IMR-90 (cell line): ENCODE data around the gene BCKDK. TPM values are rescaled to one million over a fixed set of nuclear protein-coding genes. Genes with fewer than 3 reads are reported as not detected.
A peak's percentile ranks its signal among the peaks of the same experiment; 100 is the strongest.

Source experiments
- ATAC-seq: fragments of 200-7000 bp; cut with Tn5 transposase; 2 replicates; pipeline ENCODE4 v1.9.1; 2020; ENCODE audit warnings: low read depth, mild to moderate bottlenecking, moderate library complexity
- BruUV-seq: library from RNA; stranded (reverse); fragments of 400-500 nt; replicated peaks from 2 replicates; lab custom pipeline; 2021; lab: Mats Ljungman, UMichigan
- CTCF ChIA-PET: fragments of 300-600 bp; formaldehyde crosslinking; extraction: SDS; loops from one replicate; lab custom pipeline; 2021; ENCODE audit warnings: antibody characterized with exemption; lab: Yijun Ruan, JAX
- POLR2A ChIA-PET: fragments of 300-600 bp; sonication (Branson Sonifier 250); formaldehyde crosslinking; loops from one replicate; lab custom pipeline; 2022; ENCODE audit warnings: antibody characterized with exemption; ENCODE audit not compliant: unreplicated experiment; lab: Charles Lee
- DNase-seq: peaks from one replicate; pipeline ENCODE4 v3.0.0; 2013
- H2AFZ ChIP-seq: replicated peaks from 2 replicates; pipeline ENCODE3; 2013; ENCODE audit warnings: low read length, mild to moderate bottlenecking; ENCODE audit not compliant: poor library complexity
- H2AK5ac ChIP-seq: 2 replicates; pipeline ENCODE4 v1.6.1; 2013; ENCODE audit warnings: low read depth, low read length, inconsistent platforms
- H2AK9ac ChIP-seq: replicated peaks from 2 replicates; pipeline ENCODE3; 2013; ENCODE audit warnings: mild to moderate bottlenecking, low read depth, low read length, moderate library complexity; ENCODE audit not compliant: poor library complexity
- H2BK120ac ChIP-seq: 2 replicates; pipeline ENCODE4 v1.6.1; 2013; ENCODE audit warnings: low read depth, low read length, inconsistent platforms
- H2BK15ac ChIP-seq: 3 replicates; pipeline ENCODE4 v1.6.1; 2013; ENCODE audit warnings: low read depth, low read length, inconsistent platforms
- H2BK20ac ChIP-seq: 2 replicates; pipeline ENCODE4 v1.6.1; 2013; ENCODE audit warnings: low read depth, mild to moderate bottlenecking, inconsistent platforms, low read length, moderate library complexity
- H2BK5ac ChIP-seq: 2 replicates; pipeline ENCODE4 v1.6.1; 2013; ENCODE audit warnings: mild to moderate bottlenecking, low read depth, low read length, inconsistent platforms; ENCODE audit not compliant: poor library complexity, severe bottlenecking
- H3K14ac ChIP-seq: replicated peaks from 2 replicates; pipeline ENCODE4 v1.6.1; 2013; ENCODE audit warnings: low read depth, low read length, inconsistent platforms
- H3K18ac ChIP-seq: 2 replicates; pipeline ENCODE4 v1.6.1; 2013; ENCODE audit warnings: low read depth, low read length, control low read depth
- H3K23ac ChIP-seq: 2 replicates; pipeline ENCODE4 v1.6.1; 2013; ENCODE audit warnings: low read depth, low read length, inconsistent platforms
- H3K27ac ChIP-seq: 2 replicates; pipeline ENCODE4 v1.5.1; 2013; ENCODE audit warnings: mild to moderate bottlenecking, control low read depth, low read length; ENCODE audit not compliant: insufficient read depth
- H3K27me3 ChIP-seq: 2 replicates; pipeline ENCODE4 v1.6.1; 2013; ENCODE audit warnings: low read length; ENCODE audit not compliant: control insufficient read depth, insufficient read depth
- H3K36me3 ChIP-seq: 2 replicates; pipeline ENCODE4 v1.6.1; 2013; ENCODE audit warnings: low read length, mixed read lengths; ENCODE audit not compliant: control insufficient read depth, insufficient read depth
- H3K4ac ChIP-seq: 2 replicates; pipeline ENCODE4 v1.6.1; 2013; ENCODE audit warnings: low read depth, low read length, inconsistent platforms
- H3K4me1 ChIP-seq: 2 replicates; pipeline ENCODE4 v1.6.1; 2013; ENCODE audit warnings: low read length, mixed read lengths; ENCODE audit not compliant: control insufficient read depth, insufficient read depth
- H3K4me2 ChIP-seq: 2 replicates; pipeline ENCODE4 v1.6.1; 2013; ENCODE audit warnings: low read depth, mild to moderate bottlenecking, control low read depth, low read length, moderate library complexity
- H3K4me3 ChIP-seq: 2 replicates; pipeline ENCODE4 v1.5.1; 2013; ENCODE audit warnings: low read depth, mild to moderate bottlenecking, control low read depth, low read length, moderate library complexity; ENCODE audit not compliant: insufficient read depth
- H3K56ac ChIP-seq: 2 replicates; pipeline ENCODE4 v1.6.1; 2013; ENCODE audit warnings: low read length, inconsistent platforms; ENCODE audit not compliant: insufficient read depth; ENCODE audit errors: extremely low read depth
- H3K79me1 ChIP-seq, 2 experiments: 2 replicates each; pipeline ENCODE4 v1.6.1; 2013; ENCODE audit warnings: low read length in 2 of 2, inconsistent platforms in 1 of 2, low read depth in 1 of 2
- H3K9ac ChIP-seq: 2 replicates; pipeline ENCODE4 v1.6.1; 2013; ENCODE audit warnings: low read depth, low read length, control low read depth
- H3K9me1 ChIP-seq: 2 replicates; pipeline ENCODE4 v1.6.1; 2013; ENCODE audit warnings: low read length, inconsistent platforms; ENCODE audit not compliant: insufficient read depth
- H3K9me3 ChIP-seq: 2 replicates; pipeline ENCODE4 v1.6.1; 2013; ENCODE audit warnings: low read length; ENCODE audit not compliant: control insufficient read depth, insufficient read depth
- H4K20me1 ChIP-seq: 2 replicates; pipeline ENCODE4 v1.6.1; 2013; ENCODE audit warnings: low read length, inconsistent platforms; ENCODE audit not compliant: insufficient read depth
- H4K5ac ChIP-seq: 2 replicates; pipeline ENCODE4 v1.6.1; 2013; ENCODE audit warnings: mild to moderate bottlenecking, low read depth, low read length, control low read depth
- H4K8ac ChIP-seq, 2 experiments: 2 replicates each; pipeline ENCODE4 v1.6.1; 2013; ENCODE audit warnings: low read depth in 2 of 2, low read length in 2 of 2, control low read depth in 1 of 2, inconsistent platforms in 1 of 2
- H4K91ac ChIP-seq: 2 replicates; pipeline ENCODE4 v1.6.1; 2013; ENCODE audit warnings: low read depth, low read length, inconsistent platforms; ENCODE audit not compliant: insufficient read depth
- NFE2L2 ChIP-seq: fragments of 150-350 bp; IDR thresholded peaks from 2 replicates; pipeline ENCODE4 v1.6.1; 2016; ENCODE audit warnings: low read depth, mild to moderate bottlenecking, low read length
- SMC3 ChIP-seq: fragments of 150-350 bp; IDR thresholded peaks from 2 replicates; pipeline ENCODE4 v1.6.1; 2016; ENCODE audit warnings: low read depth, mild to moderate bottlenecking, antibody characterized with exemption, low read length, moderate library complexity
- WGBS, 2 experiments: methylation state at CpG; one replicate each; pipeline versions ENCODE4 v1.1.5 to v1.1.7; 2013; ENCODE audit warnings: missing lambda C conversion rate in 2 of 2; ENCODE audit not compliant: insufficient read length in 1 of 2; ENCODE audit errors: extremely low coverage in 2 of 2; 5-methylcytosine and 5-hydroxymethylcytosine counted together
- dilution Hi-C: fragments of 300-500 bp; cut with HindIII; formaldehyde crosslinking; loops from one replicate; pipeline ENCODE4 v1.14.3; 2018; ENCODE audit warnings: low sequenced_read_pairs; ENCODE audit not compliant: unreplicated experiment
- in situ Hi-C: fragments of 300-500 bp; cut with MboI; formaldehyde crosslinking; loops from 3 replicates; pipeline ENCODE4 v1.14.3; 2019; ENCODE audit warnings: low sequenced_read_pairs, inconsistent platforms, mixed read lengths
- intact Hi-C: fragments of 100-400 bp; cut with micrococcal nuclease; formaldehyde crosslinking; loops from 2 replicates; pipeline ENCODE4 v1.10.0; 2022
- polyA plus RNA-seq, 3 experiments: library from polyadenylated mRNA; depleted of rRNA; stranded (reverse); fragments of >200 nt; gene quantifications; 2 replicates each; pipeline ENCODE4 v1.2.3, GENCODE V29; 2012; ENCODE audit warnings: low replicate concordance in 1 of 3
- total RNA-seq: library from RNA; depleted of rRNA; stranded (reverse); fragments of >200 nt; gene quantifications from 2 replicates; pipeline ENCODE4 v1.2.3, GENCODE V29; 2012

Gene BCKDK
- total and polyA plus RNA-seq, 2 of the 4 experiments (the other 2 are of a cell fraction), result 26.0 to 79.3 TPM

GRCh38 chr16:31106509-31107464 is 1.4 kb upstream of the BCKDK start:
- in situ Hi-C loops (no loop called here), intact Hi-C loops (no loop called here), dilution Hi-C loops (no loop called here)
- Histone ChIP-seq H3K4me3 (no peak overlapping the region), H3K4me2 (no peak overlapping the region), H4K8ac (peak overlapping the region in 1 of 2 experiments; percentile 100; a peak in 2 of 4 replicates), H3K14ac (no peak overlapping the region), H3K4me1 (peaks cover 5% of the 10 kb centered on the region), H2AK5ac (no peak overlapping the region), H2BK120ac (no peak overlapping the region), H4K20me1 (no peaks in the 10 kb centered on the region; the same call in 1 of the 2 replicates), H3K23ac (no peak overlapping the region), H2BK15ac (no peak overlapping the region), H2AK9ac (no peak overlapping the region), H4K5ac (no peak overlapping the region), H4K91ac (no peak overlapping the region), H3K27me3 (no peaks in the 10 kb centered on the region), H3K18ac (no peak overlapping the region), H2BK20ac (no peak overlapping the region), H3K36me3 (peaks cover 26% of the 10 kb centered on the region), H3K4ac (no peak overlapping the region), H3K9ac (no peak overlapping the region), H3K27ac (no peak overlapping the region), H3K9me3 (no peaks in the 10 kb centered on the region), H3K79me1 (peaks cover 18 to 37% of the 10 kb centered on the region in 2 experiments), H3K9me1 (peaks cover 11% of the 10 kb centered on the region; the same call in 1 of the 2 replicates), H3K56ac (no peak overlapping the region), H2AFZ (no peak overlapping the region), H2BK5ac (no peak overlapping the region)
- TF ChIP-seq SMC3 (no peak), NFE2L2 (no peak)
- BruUV-seq, result no TSS peak
- DNase-seq, result no peak
- WGBS, 2 experiments, result 93% methylated on average over 5 of the region's 28 CpGs; no CpG with 5 or more reads in 1 of the 2 experiments
- POLR2A ChIA-PET, result no interaction called here
- CTCF ChIA-PET, result no interaction called here
- ATAC-seq, result no peak
